ENCODE results near the gene DIAPH3. TPM values are rescaled to one million over a fixed set of nuclear protein-coding genes. Genes with fewer than 3 reads are reported as not detected.

The DIAPH3 gene
- total RNA-seq, 1 donor from 2014 or later, result 0.15 TPM

- no peak for ATAC-seq
- DNase-seq (ENCODE audit: low spot score), result no peak
Observed at GRCh38 chr13:59879281-59879680, 284.4 kb downstream of the DIAPH3 start.

- DNase-seq (ENCODE audit: low spot score) (no peak), ATAC-seq (no peak)
Observed at GRCh38 chr13:59877933-59878332, 285.8 kb downstream of the DIAPH3 start.

GRCh38 chr13:59874973-59875372, 288.8 kb downstream of the DIAPH3 start:
- DNase-seq (ENCODE audit: low spot score) (no peak), ATAC-seq (no peak)

- DNase-seq (ENCODE audit: low spot score) (no peak), ATAC-seq (no peak)
Observed at GRCh38 chr13:59873856-59874255, 289.9 kb downstream of the DIAPH3 start.

GRCh38 chr13:59873309-59873708, 290.4 kb downstream of the DIAPH3 start:
- ATAC-seq (no peak), DNase-seq (ENCODE audit: low spot score) (no peak)

GRCh38 chr13:59867867-59868266, 295.9 kb downstream of the DIAPH3 start:
- no peak for ATAC-seq
- DNase-seq (ENCODE audit: low spot score), result no peak

- no peak for ATAC-seq
Observed at GRCh38 chr13:59865398-59865797, 298.3 kb downstream of the DIAPH3 start.

GRCh38 chr13:59863621-59864020, 300.1 kb downstream of the DIAPH3 start:
- ATAC-seq (no peak), DNase-seq (ENCODE audit: low spot score) (no peak)

More at GRCh38 chr13:59865398-59865797, 298.3 kb downstream of the DIAPH3 start:
- no peak for DNase-seq (ENCODE audit: low spot score)

- DNase-seq (ENCODE audit: low spot score) (no peak), ATAC-seq (no peak)
Observed at GRCh38 chr13:59861676-59862075, 302.1 kb downstream of the DIAPH3 start.

GRCh38 chr13:59856281-59856810, 307.4 kb downstream of the DIAPH3 start:
- ATAC-seq, result no peak

GRCh38 chr13:59846845-59847620, 316.7 kb downstream of the DIAPH3 start:
- DNase-seq (ENCODE audit: low spot score) (no peak), ATAC-seq (no peak)

More at GRCh38 chr13:59856281-59856810, 307.4 kb downstream of the DIAPH3 start:
- no peak for DNase-seq (ENCODE audit: low spot score)

GRCh38 chr13:59843040-59843439, 320.7 kb downstream of the DIAPH3 start:
- ATAC-seq (no peak), DNase-seq (ENCODE audit: low spot score) (no peak)

- ATAC-seq, result no peak
- DNase-seq (ENCODE audit: low spot score), result no peak
Observed at GRCh38 chr13:59842507-59842906, 321.2 kb downstream of the DIAPH3 start.

- ATAC-seq (no peak), DNase-seq (ENCODE audit: low spot score) (no peak)
Observed at GRCh38 chr13:59839186-59839585, 324.5 kb downstream of the DIAPH3 start.

GRCh38 chr13:59837101-59837500, 326.6 kb downstream of the DIAPH3 start:
- DNase-seq (ENCODE audit: low spot score) (no peak), ATAC-seq (no peak)

GRCh38 chr13:59835569-59835968, 328.2 kb downstream of the DIAPH3 start:
- no peak for DNase-seq (ENCODE audit: low spot score)
- no peak for ATAC-seq

- ATAC-seq, result no peak
- no peak for DNase-seq (ENCODE audit: low spot score)
Observed at GRCh38 chr13:59834801-59835200, 328.9 kb downstream of the DIAPH3 start.

- no peak for DNase-seq (ENCODE audit: low spot score)
- ATAC-seq, result no peak
Observed at GRCh38 chr13:59829690-59830089, 334.0 kb downstream of the DIAPH3 start.

GRCh38 chr13:59823486-59823885, 340.2 kb downstream of the DIAPH3 start:
- ATAC-seq (no peak), DNase-seq (ENCODE audit: low spot score) (no peak)

- ATAC-seq (no peak), DNase-seq (ENCODE audit: low spot score) (no peak)
Observed at GRCh38 chr13:59809564-59809963, 354.2 kb downstream of the DIAPH3 start.

- no peak for DNase-seq (ENCODE audit: low spot score)
Observed at GRCh38 chr13:59806801-59807200, 356.9 kb downstream of the DIAPH3 start.

GRCh38 chr13:59801107-59801880, 362.4 kb downstream of the DIAPH3 start:
- ATAC-seq (no peak), DNase-seq (ENCODE audit: low spot score) (no peak)

More at GRCh38 chr13:59806801-59807200, 356.9 kb downstream of the DIAPH3 start:
- no peak for ATAC-seq
